ENCODE data around the gene SDK1.

DNA sequence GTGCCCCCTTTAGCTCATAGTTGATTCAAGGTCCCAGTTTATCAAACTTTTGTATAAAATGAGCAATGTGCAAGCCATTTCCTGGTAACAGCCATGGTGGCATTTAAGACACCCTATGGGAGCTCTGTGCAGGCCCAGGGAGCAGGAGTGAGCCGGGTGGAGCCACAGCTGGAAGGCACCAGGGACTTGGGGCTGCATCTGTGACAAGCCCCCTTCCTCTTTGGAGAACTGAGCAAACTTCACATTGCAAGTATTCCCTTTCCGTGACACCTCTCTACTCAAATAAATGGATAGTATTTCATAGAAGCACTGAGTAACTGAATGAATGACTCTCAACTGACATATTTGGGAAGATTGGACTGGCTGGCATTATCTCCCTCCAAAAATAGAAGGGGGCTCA is 822.3 kb downstream of the SDK1 start:
- TF ChIP-seq, protein P1, sequence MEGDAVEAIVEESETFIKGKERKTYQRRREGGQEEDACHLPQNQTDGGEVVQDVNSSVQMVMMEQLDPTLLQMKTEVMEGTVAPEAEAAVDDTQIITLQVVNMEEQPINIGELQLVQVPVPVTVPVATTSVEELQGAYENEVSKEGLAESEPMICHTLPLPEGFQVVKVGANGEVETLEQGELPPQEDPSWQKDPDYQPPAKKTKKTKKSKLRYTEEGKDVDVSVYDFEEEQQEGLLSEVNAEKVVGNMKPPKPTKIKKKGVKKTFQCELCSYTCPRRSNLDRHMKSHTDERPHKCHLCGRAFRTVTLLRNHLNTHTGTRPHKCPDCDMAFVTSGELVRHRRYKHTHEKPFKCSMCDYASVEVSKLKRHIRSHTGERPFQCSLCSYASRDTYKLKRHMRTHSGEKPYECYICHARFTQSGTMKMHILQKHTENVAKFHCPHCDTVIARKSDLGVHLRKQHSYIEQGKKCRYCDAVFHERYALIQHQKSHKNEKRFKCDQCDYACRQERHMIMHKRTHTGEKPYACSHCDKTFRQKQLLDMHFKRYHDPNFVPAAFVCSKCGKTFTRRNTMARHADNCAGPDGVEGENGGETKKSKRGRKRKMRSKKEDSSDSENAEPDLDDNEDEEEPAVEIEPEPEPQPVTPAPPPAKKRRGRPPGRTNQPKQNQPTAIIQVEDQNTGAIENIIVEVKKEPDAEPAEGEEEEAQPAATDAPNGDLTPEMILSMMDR (IDR thresholded peaks at IDR 0.05) = no peak
- TF ChIP-seq, protein P2, sequence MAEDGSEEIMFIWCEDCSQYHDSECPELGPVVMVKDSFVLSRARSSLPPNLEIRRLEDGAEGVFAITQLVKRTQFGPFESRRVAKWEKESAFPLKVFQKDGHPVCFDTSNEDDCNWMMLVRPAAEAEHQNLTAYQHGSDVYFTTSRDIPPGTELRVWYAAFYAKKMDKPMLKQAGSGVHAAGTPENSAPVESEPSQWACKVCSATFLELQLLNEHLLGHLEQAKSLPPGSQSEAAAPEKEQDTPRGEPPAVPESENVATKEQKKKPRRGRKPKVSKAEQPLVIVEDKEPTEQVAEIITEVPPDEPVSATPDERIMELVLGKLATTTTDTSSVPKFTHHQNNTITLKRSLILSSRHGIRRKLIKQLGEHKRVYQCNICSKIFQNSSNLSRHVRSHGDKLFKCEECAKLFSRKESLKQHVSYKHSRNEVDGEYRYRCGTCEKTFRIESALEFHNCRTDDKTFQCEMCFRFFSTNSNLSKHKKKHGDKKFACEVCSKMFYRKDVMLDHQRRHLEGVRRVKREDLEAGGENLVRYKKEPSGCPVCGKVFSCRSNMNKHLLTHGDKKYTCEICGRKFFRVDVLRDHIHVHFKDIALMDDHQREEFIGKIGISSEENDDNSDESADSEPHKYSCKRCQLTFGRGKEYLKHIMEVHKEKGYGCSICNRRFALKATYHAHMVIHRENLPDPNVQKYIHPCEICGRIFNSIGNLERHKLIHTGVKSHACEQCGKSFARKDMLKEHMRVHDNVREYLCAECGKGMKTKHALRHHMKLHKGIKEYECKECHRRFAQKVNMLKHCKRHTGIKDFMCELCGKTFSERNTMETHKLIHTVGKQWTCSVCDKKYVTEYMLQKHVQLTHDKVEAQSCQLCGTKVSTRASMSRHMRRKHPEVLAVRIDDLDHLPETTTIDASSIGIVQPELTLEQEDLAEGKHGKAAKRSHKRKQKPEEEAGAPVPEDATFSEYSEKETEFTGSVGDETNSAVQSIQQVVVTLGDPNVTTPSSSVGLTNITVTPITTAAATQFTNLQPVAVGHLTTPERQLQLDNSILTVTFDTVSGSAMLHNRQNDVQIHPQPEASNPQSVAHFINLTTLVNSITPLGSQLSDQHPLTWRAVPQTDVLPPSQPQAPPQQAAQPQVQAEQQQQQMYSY (CRISPR knock-in tag; IDR thresholded peaks at IDR 0.05) = no peak
- TF ChIP-seq NR3C1 (CRISPR knock-in tag; conservative IDR thresholded peaks at IDR 0.05; ENCODE audit: low read depth) = no peak
- TF ChIP-seq, protein P3, sequence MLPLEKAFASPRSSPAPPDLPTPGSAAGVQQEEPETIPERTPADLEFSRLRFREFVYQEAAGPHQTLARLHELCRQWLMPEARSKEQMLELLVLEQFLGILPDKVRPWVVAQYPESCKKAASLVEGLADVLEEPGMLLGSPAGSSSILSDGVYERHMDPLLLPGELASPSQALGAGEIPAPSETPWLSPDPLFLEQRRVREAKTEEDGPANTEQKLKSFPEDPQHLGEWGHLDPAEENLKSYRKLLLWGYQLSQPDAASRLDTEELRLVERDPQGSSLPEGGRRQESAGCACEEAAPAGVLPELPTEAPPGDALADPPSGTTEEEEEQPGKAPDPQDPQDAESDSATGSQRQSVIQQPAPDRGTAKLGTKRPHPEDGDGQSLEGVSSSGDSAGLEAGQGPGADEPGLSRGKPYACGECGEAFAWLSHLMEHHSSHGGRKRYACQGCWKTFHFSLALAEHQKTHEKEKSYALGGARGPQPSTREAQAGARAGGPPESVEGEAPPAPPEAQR (CRISPR knock-in tag; IDR thresholded peaks at IDR 0.05) = no peak
- no peak for TF ChIP-seq GRHL2 (CRISPR knock-in tag; IDR thresholded peaks at IDR 0.05; ENCODE audit: insufficient replicate concordance, severe bottlenecking)
- no peak for TF ChIP-seq TP53 (CRISPR knock-in tag; IDR thresholded peaks at IDR 0.05)
- TF ChIP-seq JUN (CRISPR knock-in tag; IDR thresholded peaks at IDR 0.05) = no peak
- TF ChIP-seq, protein P4, sequence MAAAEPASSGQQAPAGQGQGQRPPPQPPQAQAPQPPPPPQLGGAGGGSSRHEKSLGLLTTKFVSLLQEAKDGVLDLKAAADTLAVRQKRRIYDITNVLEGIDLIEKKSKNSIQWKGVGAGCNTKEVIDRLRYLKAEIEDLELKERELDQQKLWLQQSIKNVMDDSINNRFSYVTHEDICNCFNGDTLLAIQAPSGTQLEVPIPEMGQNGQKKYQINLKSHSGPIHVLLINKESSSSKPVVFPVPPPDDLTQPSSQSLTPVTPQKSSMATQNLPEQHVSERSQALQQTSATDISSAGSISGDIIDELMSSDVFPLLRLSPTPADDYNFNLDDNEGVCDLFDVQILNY (CRISPR knock-in tag; IDR thresholded peaks at IDR 0.05) = no peak
- no peak for TF ChIP-seq NR2C2 (CRISPR knock-in tag; IDR thresholded peaks at IDR 0.05)
- TF ChIP-seq, protein P5, sequence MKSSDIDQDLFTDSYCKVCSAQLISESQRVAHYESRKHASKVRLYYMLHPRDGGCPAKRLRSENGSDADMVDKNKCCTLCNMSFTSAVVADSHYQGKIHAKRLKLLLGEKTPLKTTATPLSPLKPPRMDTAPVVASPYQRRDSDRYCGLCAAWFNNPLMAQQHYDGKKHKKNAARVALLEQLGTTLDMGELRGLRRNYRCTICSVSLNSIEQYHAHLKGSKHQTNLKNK (CRISPR knock-in tag; IDR thresholded peaks at IDR 0.05) = no peak
- TF ChIP-seq, protein P6, sequence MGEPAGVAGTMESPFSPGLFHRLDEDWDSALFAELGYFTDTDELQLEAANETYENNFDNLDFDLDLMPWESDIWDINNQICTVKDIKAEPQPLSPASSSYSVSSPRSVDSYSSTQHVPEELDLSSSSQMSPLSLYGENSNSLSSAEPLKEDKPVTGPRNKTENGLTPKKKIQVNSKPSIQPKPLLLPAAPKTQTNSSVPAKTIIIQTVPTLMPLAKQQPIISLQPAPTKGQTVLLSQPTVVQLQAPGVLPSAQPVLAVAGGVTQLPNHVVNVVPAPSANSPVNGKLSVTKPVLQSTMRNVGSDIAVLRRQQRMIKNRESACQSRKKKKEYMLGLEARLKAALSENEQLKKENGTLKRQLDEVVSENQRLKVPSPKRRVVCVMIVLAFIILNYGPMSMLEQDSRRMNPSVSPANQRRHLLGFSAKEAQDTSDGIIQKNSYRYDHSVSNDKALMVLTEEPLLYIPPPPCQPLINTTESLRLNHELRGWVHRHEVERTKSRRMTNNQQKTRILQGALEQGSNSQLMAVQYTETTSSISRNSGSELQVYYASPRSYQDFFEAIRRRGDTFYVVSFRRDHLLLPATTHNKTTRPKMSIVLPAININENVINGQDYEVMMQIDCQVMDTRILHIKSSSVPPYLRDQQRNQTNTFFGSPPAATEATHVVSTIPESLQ (CRISPR knock-in tag; IDR thresholded peaks at IDR 0.05) = no peak
- TF ChIP-seq CREB1 (CRISPR knock-in tag; IDR thresholded peaks at IDR 0.05) = no peak
- no peak for TF ChIP-seq TCF7 (CRISPR knock-in tag; IDR thresholded peaks at IDR 0.05; ENCODE audit: low read depth)

Data from WTC11 (cell line).